CD4-positive, alpha-beta T cell treated with Interleukin-10 for 1 hour (primary cell): ENCODE results near the gene FAM120B.
A peak's percentile ranks its signal among the peaks of the same experiment; 100 is the strongest.

Experiments used
- DNase-seq: peaks from one replicate; pipeline ENCODE4 v3.0.0-alpha.2; 2020

FAM120B gene

GRCh38 chr6:170287371-170287876 lies 19.1 kb upstream of the FAM120B start:
- no peak for DNase-seq

- DNase-seq: no peak
Measured at GRCh38 chr6:170288091-170288631, 18.4 kb upstream of the FAM120B start.

DNA sequence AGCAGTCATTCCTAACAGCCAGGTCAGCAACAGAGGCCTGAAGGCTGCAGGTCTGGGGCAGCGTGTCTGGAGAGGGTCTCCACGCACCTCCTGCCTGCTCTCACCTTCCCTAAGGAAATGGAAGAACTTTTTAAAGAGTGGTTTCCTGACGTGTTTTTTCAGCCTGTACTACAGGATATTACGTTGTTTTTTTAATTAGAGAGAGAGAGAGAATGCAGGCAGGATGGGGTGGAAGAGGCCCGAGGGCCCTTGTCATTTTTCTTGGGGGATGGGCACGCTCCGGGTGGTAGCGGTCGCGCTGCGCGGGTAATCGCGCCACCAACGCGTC lies 17.7 kb upstream of the FAM120B start:
- no peak for DNase-seq

DNA sequence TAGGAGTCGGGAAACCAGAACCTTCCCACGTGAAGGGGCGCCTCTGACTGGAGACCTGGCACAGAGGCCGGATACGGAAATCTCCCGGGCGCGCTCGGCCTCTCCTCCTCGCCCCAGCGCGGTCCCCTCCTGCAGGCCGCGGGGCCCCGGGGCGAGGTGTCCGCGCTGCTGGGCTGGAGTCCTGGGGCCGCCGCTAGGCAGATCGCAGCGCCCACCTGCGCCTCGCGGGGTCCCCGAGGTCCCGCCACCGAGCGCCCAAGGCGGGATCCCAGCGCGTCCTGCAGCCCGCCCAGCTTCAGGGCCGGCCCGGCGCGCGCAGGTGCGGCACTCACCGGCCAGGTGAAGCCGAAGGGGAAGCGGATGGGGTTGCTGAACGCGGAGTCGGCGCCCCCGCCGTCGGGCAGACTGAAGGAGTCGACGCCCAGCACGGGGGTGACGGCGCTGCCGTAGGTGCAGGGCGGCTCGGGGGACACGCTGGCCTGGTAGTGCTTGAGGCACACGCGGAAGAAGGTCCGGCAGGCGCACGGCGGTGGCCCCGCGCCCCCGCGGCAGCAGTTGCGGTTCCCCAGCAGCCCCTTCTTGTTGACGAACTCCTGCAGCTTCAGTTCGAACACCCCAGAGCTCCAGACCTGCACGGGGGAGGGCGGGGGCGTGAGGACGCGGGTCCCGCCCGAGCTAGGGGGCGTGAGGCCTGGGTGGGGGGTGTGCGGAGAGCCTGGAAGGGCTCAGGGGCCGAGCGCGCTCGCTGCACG lies 17.2 kb upstream of the FAM120B start:
- DNase-seq: no peak

DNA sequence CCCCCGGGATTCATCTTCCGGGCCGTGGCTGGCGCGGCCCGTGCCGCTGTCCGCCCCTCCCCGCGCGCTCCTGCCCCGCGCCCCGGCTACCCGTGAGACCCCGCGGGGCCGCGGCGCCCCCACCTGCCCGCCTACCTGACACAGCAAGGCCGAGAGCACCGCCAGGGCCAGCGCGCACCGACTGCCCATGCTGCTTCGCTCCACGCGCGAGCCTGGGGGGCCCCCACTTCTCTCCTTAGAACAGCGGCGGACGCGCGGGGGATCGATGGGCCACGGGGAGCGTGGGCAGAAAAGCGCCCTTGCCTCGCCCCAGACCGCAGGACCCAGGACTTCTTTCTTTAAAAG lies 16.6 kb upstream of the FAM120B start:
- no peak for DNase-seq

DNA sequence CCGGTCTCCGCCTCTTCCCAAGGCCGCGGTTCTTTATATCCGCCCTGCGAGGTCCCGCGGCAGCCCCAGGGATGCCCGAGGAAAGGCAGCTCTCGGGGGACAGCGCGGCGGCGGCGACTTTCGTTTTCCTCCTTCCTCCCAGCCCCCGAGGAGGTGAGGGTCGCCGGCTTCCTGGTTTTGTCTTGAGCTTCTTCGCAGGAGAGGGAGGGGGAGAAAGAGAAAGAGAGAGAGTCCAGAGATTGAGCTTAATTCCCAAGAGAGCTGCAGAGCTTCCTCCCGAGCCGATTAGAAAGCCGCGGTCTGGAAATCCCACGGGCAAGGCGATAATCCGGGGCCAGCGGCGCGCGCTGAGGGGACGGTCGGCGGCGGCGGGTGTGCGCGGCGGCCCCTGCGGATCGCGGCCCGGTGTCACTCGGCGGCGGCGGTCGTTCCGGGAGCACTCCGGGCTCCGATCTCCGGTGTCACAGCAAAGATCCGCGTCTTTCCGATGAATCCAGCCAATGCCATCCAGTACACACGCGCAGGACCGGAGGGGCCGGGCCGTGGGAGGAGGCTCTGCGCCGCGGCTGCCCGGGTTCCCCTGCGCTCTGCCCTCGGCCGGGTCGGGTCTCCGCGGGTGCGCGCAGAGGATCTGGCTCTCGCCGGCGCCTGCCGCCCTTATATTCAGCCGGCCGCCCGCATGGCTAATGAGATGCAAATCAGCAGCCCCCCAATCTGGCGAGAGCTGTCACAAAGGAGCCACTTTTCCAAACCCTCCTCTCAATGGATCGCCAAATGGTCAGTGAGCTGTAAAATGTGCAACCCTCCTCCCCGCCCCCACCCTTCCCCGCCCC lies 16.0 kb upstream of the FAM120B start, which contains the start of gene DLL1:
TSS of gene DLL1 (minus strand) at position 783 of the 833 bp plus-strand sequence. CDS start 939 bp downstream, outside the sequence.
- DNase-seq: peak; percentile 44

- peak; percentile 49 for DNase-seq
Measured at GRCh38 chr6:170291271-170292110, 15.1 kb upstream of the FAM120B start.

GRCh38 chr6:170292111-170292406 lies 14.5 kb upstream of the FAM120B start:
- DNase-seq: no peak

- DNase-seq: no peak
Measured at GRCh38 chr6:170292407-170293158, 14.0 kb upstream of the FAM120B start.

DNA sequence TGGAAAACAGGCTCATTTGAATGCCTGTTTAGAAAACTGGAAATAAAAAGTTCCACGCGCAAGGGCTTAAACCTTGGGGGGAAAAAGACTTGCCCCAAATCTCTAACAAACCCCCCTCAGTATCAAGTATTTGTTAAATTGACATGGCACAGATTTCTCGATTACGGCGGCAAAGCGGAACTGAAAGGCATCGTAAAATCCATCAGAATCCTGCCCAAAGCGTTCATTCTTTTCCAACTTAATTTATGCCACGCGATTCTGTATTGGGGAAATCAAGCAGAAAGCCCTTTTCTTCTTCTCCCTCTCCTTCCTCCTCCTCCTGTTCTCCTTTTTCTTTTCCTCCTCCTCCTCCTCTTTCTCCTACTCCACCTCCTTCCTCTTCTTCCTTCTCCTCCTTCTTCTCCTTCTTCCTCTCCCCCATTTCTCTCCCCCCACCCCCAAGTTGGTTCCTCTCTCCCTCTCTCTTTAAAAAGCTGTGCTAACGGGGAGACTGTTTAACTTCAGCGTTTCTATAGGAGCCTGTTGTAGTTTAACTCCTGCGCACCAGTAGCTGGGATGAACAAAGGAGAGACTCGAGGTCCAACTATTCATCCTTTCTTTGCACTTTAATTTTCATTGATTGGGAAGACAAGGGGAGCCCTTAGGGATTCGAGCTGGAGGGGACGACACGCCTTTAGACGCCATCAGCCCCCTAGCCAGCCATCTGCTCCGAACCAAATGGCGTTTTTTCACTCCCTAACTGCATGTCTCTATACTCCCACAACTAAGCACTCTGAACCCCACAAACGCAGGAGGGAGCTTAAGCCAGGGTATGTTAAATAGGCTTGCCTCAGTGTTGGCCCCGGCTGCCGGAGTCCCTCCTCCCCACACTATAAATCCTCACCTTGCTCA lies 13.0 kb upstream of the FAM120B start:
- DNase-seq: no peak

DNA sequence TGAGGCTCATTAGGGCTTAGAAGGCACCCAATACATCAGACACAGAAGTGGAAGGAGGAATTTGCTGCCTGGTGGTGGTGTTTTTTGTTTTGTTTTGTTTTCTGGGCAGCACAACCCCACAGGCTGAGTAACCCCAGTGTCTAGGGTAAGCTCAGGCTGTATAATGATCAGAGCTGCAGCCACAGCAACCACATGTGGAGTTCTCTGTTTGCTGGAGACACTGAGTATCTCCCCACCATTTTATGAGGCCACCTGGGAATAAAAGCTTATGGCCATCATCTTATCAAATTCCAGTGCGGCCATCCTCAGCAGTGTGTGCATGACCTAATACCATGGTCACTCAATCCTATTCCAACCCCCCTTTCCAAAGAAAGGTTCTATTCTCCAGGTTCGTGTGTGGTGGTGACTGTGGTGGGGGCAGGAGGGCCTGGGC lies 12.2 kb upstream of the FAM120B start:
- no peak for DNase-seq

- no peak for DNase-seq
Measured at GRCh38 chr6:170294813-170295509, 11.6 kb upstream of the FAM120B start.

- DNase-seq: no peak
Measured at GRCh38 chr6:170295510-170296422, 10.8 kb upstream of the FAM120B start.

DNA sequence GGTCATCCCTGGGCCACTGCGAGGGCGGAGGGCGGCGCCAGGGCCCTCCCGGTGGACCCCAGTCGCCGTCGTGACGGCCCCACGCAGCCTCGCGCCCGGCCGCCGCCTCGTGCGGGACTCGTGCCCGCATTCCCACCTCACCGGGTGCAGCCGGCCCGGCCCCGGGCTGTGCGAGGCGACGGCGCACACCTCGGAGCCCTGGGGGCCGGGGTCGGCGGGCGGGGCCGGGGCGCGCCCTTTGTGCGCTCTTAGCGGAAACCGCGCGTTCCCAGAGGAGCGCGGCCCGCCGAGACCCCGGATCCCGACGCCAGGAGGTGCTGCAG lies 10.2 kb upstream of the FAM120B start:
- no peak for DNase-seq

GRCh38 chr6:170296746-170297575 lies 9.6 kb upstream of the FAM120B start:
- no peak for DNase-seq

DNA sequence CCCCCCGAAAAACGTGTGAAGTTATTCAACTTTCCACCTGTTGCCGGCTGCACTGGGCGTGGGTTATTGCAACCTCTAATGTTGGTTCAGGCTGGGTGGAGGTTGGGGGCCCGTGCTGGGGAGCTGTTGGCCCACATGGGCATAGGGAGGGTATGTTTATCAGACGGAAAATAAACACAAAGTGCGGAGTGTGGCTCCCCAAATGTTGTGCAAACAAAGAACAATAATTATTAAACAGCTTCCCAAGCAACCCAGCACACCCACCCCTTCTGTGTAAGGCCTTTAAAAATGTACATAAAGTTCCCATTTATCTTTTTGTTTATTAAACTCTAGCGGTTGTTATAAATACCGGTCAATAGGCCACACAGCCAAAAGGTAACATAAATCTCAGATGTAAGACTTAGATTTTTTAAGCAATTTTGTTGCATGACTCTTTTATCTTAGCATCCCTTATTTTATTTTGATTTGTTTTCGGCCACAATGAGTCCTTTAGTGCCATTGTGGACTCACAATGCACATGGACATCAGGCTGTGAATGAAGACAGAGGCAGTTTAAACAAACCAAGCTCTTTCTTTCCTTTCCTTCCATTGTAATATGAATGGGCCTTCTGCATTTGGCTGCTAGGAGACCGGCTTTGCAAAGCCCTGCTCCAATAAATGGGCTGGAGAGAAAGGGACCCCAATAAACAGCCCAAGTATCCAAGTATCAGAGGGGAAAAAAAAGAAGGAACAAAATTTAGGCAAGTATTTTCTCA lies 8.8 kb upstream of the FAM120B start:
- DNase-seq: no peak

DNA sequence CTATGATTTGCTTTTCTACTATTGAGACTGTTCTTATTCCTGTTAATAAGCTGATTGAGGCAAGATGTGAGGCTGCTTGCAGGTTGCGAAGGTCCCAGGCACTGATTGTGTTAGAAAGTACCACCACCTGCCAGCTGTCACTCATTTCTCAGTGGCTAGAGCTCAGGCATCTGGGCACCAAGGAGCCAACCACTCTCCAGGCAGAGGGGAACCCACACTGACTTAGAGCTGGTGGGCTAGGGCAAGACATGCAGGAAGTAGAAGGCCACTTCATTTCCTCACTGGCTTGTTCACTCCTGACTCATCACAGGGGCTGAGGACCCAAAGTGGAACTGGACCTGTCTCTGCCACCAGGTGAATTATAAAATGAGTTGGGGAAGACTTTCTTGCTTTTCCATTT lies 7.9 kb upstream of the FAM120B start:
- no peak for DNase-seq

DNA sequence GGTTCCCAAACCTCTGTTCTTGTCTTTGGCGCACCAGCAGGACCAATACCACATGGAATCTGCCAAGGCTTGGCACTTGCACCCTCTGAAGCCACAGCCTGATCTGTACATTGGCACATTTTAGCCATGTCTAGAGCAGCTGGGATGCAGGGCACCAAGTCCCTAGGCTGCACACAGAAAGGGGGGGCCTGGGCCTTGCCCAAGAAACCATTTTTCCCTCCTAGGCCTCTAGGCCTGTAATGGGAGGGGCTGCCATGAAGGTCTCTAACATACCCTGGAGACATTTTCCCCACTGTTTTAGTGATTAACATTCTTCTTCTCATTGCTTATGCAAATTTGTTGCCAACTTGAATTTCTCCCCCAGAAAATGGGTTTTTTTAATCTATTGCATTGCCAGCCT lies 5.4 kb upstream of the FAM120B start:
- DNase-seq: no peak
